Right hindlimb (tissue), 1 donor: ENCODE results near the gene ALPP.
"Not testable (repeated sequence)": the region's sequence is repeated elsewhere in the genome, so short reads cannot be mapped to it uniquely, and the experiment has no call there.

ENCODE experiments used
- DNase-seq: peaks from one replicate; pipeline ENCODE4 v3.0.0-alpha.2; 2018

Gene ALPP

GRCh38 chr2:232364806-232365594 is 13.6 kb upstream of the ALPP start:
- not testable (repeated sequence) for DNase-seq

DNA sequence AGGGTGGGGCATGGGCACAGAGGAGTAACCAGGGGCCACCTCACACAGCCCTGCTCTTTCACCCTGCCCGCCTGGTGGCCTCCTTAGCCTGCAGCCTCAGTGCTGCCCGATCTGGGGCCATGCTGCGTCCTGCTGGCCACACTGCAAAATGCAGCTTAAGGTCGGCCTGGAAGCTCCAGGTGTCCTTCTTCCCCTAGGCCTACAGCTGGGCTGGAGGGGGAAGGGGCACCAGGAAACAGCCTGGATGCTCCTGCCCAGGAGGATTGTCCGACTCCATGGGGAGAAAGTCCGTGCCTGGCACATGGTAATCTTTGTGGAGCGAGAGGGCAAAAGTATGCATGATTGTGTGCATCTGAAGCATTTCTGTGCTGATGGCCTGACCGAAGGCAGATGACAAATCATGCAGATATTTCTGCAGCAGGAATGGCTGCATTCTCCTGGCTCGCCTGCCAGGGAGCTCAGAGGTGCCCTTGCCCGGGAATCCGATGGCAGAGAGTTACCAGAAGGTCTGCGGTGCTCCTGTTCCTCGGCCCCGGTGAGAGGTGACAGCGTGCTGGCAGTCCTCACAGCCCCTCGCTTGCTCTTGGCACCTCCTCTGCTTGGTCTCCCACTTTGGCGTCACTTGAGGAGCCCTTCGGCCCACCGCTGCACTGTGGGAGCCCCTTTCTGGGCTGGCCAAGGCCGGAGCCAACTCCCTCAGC is 12.8 kb upstream of the ALPP start:
- DNase-seq = no peak

DNA sequence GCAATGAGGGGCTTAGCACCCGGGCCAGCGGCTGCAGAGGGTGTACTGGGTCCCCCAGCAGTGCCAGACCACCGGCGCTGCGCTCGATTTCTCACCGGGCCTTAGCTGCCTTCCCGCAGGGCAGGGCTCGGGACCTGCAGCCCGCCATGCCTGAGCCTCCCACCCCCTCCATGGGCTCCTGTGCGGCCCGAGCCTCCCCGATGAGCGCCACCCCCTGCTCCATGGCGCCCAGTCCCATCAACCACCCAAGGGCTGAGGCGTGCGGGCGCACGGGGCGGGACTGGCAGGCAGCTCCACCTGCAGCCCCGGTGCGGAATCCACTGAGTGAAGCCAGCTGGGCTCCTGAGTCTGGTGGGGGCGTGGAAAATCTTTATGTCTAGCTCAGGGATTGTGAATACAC is 12.1 kb upstream of the ALPP start:
- not testable (repeated sequence) for DNase-seq

DNA sequence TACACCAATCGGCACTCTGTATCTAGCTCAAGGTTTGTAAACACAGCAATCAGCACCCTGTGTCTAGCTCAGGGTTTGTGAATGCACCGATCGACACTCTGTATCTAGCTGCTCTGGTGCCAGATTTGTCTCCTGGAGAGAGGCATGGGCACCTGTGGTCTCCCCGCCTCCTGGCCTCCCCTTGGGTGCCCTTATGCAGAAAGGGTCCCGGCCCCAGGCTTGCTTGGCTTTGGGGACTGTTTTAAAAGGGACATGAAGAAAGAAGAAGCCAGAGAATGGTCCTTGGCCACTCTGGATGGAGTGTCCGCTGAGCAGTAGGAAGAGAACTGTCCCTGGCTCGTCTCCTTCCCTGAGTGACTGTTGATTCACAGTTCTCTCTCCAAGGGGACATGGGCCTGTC is 11.5 kb upstream of the ALPP start:
- no peak for DNase-seq

GRCh38 chr2:232367591-232368233 is 10.8 kb upstream of the ALPP start:
- DNase-seq = no peak

DNA sequence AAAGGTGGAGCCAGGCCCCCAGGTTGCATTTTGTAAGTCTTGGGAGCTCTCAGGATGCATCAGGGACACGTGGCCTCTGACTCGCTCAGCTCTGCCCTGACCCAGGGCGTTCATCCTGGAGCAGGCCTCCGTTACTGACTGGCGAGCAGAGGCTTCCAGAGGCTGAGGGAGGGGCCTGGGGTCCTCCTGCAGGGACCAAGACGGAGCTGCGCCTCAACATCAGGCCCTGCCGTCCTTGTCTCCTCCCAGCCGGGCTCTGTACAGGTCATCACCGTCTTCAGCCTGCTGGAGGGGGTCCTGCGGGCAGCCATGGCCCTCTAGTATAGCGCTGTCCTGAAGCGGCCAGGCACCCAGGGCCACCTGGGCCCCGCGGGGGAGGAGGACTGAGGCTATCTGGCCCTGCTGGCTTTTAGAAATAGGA is 10.2 kb upstream of the ALPP start:
- DNase-seq = no peak

DNA sequence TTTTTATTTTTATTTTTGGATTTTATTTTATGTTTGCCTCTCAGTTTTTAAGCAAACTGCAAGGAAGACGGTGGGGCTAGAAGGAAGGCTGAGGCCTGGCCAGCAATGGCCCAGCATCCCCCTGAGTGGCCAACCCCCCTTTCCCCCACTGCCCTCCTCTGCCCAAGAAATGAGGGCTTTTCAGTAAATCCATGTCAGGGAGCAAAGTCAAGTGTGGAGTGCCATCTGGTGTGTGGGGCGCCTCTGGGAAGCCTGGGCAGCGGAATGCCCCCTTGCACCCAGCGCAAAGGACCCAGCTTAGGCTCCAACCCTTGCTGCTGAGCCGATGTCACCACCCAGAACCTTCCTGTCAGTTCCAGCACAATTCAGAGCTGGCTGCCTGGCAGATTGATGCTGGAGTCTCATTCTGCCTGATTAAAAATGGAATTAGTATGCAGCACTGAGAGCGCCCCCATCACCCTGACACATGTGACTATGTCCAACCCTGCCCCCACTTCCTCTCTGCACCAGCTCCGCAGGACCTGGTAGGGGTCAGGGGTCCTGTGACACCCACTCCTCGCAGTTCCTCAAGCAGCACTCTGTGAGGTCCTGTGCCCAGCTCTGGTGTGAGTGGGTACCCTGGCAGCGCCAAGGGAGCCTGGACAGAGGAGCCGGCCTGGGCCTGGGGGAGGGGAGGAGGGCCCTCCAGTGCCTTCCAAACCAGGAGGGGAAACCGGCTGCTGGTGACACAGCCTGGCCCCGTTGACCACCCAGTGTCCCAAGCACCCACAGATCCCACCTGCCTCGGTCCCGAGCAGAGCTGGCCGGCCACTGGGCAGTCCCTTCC is 9.2 kb upstream of the ALPP start:
- DNase-seq = no peak

- not testable (repeated sequence) for DNase-seq
Measured at GRCh38 chr2:232370007-232370406, 8.5 kb upstream of the ALPP start.

DNA sequence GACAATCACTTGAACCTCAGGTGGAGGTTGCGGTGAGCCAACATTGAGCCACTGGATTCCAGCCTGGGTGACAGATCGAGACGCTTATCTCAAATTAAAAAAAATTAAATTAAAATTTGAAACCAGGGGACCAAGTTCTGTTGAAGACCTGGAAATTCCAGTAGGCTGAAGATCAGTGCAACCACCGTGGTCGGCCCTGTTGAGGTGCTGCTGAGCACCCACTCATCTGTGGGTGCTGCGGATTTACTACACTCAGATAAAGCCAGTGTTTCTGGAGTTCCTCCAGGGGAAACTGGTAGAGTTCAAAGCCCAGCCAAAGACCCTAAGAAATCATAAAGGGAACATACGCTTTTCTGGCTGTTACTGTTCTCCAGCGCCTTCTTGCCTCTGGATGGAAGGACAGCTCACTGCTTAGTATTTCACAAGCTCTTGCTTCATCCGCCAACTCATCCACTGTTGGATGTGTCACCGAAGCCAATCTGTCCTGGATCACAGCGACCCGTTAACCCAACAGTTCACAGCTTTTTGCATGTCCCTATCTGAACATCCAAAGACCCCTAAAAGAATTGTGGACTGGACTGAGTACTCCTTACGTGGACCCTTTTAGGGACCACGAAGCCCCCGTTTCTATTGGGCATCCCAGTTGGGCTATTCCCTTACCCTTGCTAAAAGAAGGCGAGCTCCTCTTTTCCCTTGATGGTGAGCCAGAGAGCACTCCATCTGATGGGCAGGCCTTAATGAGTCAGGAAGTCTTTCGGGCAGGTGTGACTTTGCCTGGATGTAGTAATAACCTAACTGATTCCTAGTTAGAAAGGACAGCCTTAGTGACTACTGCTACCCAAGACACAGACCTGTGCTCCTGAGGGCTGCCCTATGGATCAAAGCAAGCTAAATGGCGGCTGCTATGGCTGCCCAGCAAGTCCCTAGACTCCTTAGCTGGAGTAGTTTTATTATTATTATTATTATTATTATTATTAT is 6.0 kb upstream of the ALPP start:
- DNase-seq = no peak

DNA sequence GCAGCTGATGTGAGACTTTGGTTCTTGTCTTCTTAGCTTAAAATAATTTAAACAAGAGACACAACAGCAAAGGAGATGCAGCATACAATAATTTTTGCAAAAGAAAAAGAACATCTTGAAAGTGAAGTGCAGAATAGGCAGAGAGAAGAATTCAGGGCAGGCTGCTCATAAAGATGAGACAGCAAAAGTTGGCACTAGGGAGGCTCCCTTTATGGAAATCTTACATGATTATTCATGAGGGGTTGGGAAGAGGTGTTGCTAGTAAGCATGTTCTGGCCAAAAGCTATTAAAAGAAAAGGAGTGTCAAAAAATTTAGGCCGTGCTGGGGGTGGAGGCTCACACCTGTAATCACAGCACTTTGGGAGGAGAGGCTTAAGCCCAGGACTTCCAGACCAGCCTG is 4.2 kb upstream of the ALPP start:
- no peak for DNase-seq

GRCh38 chr2:232375164-232375563 is 3.4 kb upstream of the ALPP start:
- DNase-seq = no peak

- no peak for DNase-seq
Measured at GRCh38 chr2:232376260-232376659, 2.3 kb upstream of the ALPP start.

- no peak for DNase-seq
Measured at GRCh38 chr2:232376713-232377112, 1.8 kb upstream of the ALPP start.

DNA sequence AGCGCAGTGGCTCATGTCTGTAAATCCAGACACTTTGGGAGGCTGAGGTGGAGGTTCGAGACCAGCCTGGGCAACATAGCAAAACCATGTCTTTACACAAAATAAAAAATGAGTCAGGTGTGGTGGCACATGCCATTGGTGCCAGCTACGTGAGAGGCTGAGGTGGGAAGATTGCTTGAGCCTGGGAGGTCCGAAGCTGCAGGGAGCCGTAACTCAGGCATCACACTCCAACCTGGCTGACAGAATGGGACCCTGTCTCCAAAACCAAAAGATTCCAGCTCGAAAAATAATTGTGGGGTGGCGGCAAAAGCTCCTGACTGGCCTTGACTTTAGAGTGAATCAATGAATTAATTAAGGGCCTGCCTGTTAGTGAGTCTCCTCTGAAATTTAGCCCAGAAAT is 1.2 kb upstream of the ALPP start:
- DNase-seq = no peak

DNA sequence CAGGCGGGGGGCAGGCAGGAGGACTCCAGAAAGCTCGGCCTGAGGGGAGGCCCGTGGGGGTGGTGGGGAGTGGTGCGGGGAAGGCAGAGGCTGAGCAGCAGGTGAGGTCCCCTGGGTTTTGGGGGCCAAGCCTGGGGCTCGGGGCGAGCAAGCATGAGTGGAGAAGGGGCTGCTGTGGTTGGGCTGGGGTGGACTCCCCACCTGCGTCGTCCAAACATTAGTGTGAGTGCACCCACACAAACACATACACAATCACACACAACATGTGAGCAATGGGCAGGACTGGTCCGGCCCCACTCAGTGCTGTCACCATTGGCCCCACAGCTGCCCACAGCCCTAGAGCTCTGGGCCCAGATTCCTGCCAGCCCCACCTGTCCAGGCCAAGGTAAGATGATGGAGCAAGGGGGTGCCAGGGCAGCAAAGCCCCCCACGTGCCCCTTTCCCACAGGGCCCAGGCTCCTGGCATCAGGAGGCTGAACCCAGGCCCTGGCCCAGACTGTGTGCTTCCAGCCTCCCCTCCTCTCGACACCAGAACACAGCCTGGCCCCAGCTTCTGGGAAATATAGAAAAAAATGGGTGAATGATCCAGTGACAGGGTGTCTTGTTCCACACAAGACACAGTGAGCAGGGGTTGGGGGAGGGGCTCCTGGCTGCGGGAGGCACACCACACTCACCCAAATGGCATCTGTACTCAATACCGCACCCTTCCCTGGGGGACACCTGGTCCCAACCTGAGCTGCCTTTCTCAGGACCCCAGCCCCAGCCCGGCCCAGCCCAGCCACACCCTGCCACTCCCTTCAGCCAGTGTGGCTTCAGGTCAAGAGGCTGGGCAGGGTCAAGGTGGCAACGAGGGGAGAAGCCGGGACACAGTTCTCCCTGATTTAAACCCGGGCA is 463 bp upstream of the ALPP start:
- DNase-seq = no peak

DNA sequence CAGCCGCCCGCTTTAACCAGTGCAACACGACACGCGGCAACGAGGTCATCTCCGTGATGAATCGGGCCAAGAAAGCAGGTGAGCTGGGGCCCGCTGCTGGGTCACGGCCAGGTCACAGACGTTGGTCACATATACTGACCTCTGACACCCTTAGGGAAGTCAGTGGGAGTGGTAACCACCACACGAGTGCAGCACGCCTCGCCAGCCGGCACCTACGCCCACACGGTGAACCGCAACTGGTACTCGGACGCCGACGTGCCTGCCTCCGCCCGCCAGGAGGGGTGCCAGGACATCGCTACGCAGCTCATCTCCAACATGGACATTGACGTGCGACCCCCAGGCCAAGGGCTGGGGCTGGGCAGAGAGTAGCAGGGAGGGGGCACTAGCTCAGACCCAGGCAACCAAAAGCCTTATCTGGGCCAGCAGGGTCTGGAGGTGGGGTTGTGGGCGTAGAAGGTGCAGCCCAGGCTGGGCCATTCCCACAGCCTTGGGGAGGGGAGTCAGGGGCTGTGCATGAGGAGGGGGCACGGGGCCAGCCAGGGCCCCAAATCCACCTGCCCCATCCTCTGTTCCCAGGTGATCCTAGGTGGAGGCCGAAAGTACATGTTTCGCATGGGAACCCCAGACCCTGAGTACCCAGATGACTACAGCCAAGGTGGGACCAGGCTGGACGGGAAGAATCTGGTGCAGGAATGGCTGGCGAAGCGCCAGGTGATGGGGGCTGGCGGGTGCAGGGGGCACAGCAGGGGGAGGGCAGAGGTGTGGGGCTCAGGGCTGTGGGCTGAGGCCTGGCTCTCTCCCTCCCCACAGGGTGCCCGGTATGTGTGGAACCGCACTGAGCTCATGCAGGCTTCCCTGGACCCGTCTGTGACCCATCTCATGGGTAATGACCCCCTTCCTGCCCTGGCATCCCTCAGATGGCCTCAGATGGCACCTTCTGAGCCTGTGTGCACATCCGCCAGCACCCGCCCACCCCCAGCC is 1.3 kb downstream of the ALPP start:
- not testable (repeated sequence) for DNase-seq

GRCh38 chr2:232381204-232382031 is 2.9 kb downstream of the ALPP start:
- DNase-seq = not testable (repeated sequence)
